HepG2 (cell line): Measurements from ENCODE around the gene CHPF. TPM values are rescaled to one million over a fixed set of nuclear protein-coding genes. Genes with fewer than 3 reads are reported as not detected.
A peak's percentile ranks its signal among the peaks of the same experiment; 100 is the strongest.

Experiments used
- BATF2 ChIP-seq: sonication (generic); formaldehyde crosslinking; IDR thresholded peaks from 2 replicates; pipeline ENCODE4 v1.8.0; 2022; ENCODE audit warnings: mild to moderate bottlenecking, missing genetic modification reagents, moderate library complexity
- CAMTA2 ChIP-seq: sonication (generic); formaldehyde crosslinking; IDR thresholded peaks from 2 replicates; pipeline ENCODE4 v1.4.0; 2020; ENCODE audit warnings: mild to moderate bottlenecking, missing genetic modification reagents, borderline replicate concordance
- NR3C1 ChIP-seq: sonication (generic); formaldehyde crosslinking; IDR thresholded peaks from 2 replicates; pipeline ENCODE4 v1.4.0; 2020; ENCODE audit warnings: missing genetic modification reagents
- PLRG1 ChIP-seq: fragments of 450-650 bp; conservative IDR thresholded peaks from 2 replicates; pipeline ENCODE4 v1.6.1; 2016
- TARDBP ChIP-seq: sonication (generic); formaldehyde crosslinking; IDR thresholded peaks from 2 replicates; pipeline ENCODE4 v1.8.0; 2022; ENCODE audit warnings: mild to moderate bottlenecking, missing genetic modification reagents
- ZBTB37 ChIP-seq: sonication (generic); formaldehyde crosslinking; IDR thresholded peaks from 2 replicates; pipeline ENCODE4 v1.4.0; 2020; ENCODE audit warnings: mild to moderate bottlenecking, missing genetic modification reagents
- ZKSCAN5 ChIP-seq: sonication (generic); formaldehyde crosslinking; IDR thresholded peaks from 2 replicates; pipeline ENCODE4 v1.5.1; 2020; ENCODE audit warnings: mild to moderate bottlenecking, missing genetic modification reagents
- ZMYM3 ChIP-seq: sonication (generic); formaldehyde crosslinking; IDR thresholded peaks from 2 replicates; pipeline ENCODE4 v1.5.1; 2020; ENCODE audit warnings: mild to moderate bottlenecking, missing genetic modification reagents
- ZNF225 ChIP-seq: sonication (generic); formaldehyde crosslinking; IDR thresholded peaks from 2 replicates; pipeline ENCODE4 v1.4.0; 2020; ENCODE audit warnings: mild to moderate bottlenecking, missing genetic modification reagents
- ZNF44 ChIP-seq: sonication (generic); formaldehyde crosslinking; IDR thresholded peaks from 2 replicates; pipeline ENCODE4 v1.5.1; 2020; ENCODE audit warnings: mild to moderate bottlenecking, missing genetic modification reagents
- ZNF496 ChIP-seq: sonication (generic); formaldehyde crosslinking; IDR thresholded peaks from 2 replicates; pipeline ENCODE4 v1.8.1; 2023; ENCODE audit warnings: mild to moderate bottlenecking, moderate library complexity, missing genetic modification reagents; ENCODE audit not compliant: insufficient replicate concordance
- polyA plus RNA-seq, 8 experiments: library from polyadenylated mRNA; depleted of rRNA in 3 of 8; stranded (reverse) in 7 of 8; unstranded in 1 of 8; fragments of >200 nt; fragmentation: Illumina TruSeq in 4 of 8; extraction: Trizol in 4 of 8; gene quantifications; 2 replicates each; pipeline versions ENCODE4 v1.2.1 to v1.2.3, GENCODE V29; 2011 to 2016; ENCODE audit warnings: low read depth in 4 of 8, missing spikeins in 1 of 8, mixed read lengths in 1 of 8; ENCODE audit not compliant: insufficient read depth in 1 of 8
- total RNA-seq, 5 experiments: library from RNA; depleted of rRNA; stranded (reverse); fragments of >200 nt; fragmentation: Illumina TruSeq; extraction: Trizol; gene quantifications; 2 replicates each; pipeline ENCODE4 v1.2.3, GENCODE V29; 2016; ENCODE audit warnings: low read depth in 1 of 5
- TF ChIP-seq, protein P1 (sequence below): sonication (generic); formaldehyde crosslinking; IDR thresholded peaks from 2 replicates; pipeline ENCODE4 v1.9.0; 2021; ENCODE audit warnings: missing genetic modification reagents, borderline replicate concordance
- TF ChIP-seq, protein P2 (sequence below): IDR thresholded peaks from 2 replicates; pipeline ENCODE4 v1.6.1; 2012; ENCODE audit warnings: low read length, improper control_type of control experiment
- TF ChIP-seq, protein P3 (sequence below): sonication (generic); formaldehyde crosslinking; IDR thresholded peaks from 2 replicates; pipeline ENCODE4 v1.8.1; 2023; ENCODE audit warnings: mild to moderate bottlenecking, missing genetic modification reagents

CHPF gene
- total and polyA plus RNA-seq, 2 of the 13 experiments (the other 11 are each of a cell fraction or from before 2014, with no cell fraction given): 79.6 to 111 TPM

GRCh38 chr2:219576505-219577388, 33.1 kb upstream of the CHPF start (continued):
- TF ChIP-seq, protein P1, sequence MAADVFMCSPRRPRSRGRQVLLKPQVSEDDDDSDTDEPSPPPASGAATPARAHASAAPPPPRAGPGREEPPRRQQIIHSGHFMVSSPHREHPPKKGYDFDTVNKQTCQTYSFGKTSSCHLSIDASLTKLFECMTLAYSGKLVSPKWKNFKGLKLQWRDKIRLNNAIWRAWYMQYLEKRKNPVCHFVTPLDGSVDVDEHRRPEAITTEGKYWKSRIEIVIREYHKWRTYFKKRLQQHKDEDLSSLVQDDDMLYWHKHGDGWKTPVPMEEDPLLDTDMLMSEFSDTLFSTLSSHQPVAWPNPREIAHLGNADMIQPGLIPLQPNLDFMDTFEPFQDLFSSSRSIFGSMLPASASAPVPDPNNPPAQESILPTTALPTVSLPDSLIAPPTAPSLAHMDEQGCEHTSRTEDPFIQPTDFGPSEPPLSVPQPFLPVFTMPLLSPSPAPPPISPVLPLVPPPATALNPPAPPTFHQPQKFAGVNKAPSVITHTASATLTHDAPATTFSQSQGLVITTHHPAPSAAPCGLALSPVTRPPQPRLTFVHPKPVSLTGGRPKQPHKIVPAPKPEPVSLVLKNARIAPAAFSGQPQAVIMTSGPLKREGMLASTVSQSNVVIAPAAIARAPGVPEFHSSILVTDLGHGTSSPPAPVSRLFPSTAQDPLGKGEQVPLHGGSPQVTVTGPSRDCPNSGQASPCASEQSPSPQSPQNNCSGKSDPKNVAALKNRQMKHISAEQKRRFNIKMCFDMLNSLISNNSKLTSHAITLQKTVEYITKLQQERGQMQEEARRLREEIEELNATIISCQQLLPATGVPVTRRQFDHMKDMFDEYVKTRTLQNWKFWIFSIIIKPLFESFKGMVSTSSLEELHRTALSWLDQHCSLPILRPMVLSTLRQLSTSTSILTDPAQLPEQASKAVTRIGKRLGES (CRISPR knock-in tag): no peak
- TF ChIP-seq ZNF496 (CRISPR knock-in tag) (no peak), ZMYM3 (CRISPR knock-in tag) (peak; percentile 97), TARDBP (CRISPR knock-in tag) (peak; percentile 99), NR3C1 (CRISPR knock-in tag) (no peak), ZNF225 (CRISPR knock-in tag) (no peak), PLRG1 (no peak), ZBTB37 (CRISPR knock-in tag) (peak; percentile 94), BATF2 (CRISPR knock-in tag) (no peak), ZNF44 (CRISPR knock-in tag) (0 out of 2 replicates have a peak, but pooled peaks have one; percentile 46), CAMTA2 (CRISPR knock-in tag) (0 out of 2 replicates have a peak, but pooled peaks have one; percentile 19), ZKSCAN5 (no peak)
- TF ChIP-seq, protein P2, sequence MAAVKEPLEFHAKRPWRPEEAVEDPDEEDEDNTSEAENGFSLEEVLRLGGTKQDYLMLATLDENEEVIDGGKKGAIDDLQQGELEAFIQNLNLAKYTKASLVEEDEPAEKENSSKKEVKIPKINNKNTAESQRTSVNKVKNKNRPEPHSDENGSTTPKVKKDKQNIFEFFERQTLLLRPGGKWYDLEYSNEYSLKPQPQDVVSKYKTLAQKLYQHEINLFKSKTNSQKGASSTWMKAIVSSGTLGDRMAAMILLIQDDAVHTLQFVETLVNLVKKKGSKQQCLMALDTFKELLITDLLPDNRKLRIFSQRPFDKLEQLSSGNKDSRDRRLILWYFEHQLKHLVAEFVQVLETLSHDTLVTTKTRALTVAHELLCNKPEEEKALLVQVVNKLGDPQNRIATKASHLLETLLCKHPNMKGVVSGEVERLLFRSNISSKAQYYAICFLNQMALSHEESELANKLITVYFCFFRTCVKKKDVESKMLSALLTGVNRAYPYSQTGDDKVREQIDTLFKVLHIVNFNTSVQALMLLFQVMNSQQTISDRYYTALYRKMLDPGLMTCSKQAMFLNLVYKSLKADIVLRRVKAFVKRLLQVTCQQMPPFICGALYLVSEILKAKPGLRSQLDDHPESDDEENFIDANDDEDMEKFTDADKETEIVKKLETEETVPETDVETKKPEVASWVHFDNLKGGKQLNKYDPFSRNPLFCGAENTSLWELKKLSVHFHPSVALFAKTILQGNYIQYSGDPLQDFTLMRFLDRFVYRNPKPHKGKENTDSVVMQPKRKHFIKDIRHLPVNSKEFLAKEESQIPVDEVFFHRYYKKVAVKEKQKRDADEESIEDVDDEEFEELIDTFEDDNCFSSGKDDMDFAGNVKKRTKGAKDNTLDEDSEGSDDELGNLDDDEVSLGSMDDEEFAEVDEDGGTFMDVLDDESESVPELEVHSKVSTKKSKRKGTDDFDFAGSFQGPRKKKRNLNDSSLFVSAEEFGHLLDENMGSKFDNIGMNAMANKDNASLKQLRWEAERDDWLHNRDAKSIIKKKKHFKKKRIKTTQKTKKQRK: no peak
- TF ChIP-seq, protein P3, sequence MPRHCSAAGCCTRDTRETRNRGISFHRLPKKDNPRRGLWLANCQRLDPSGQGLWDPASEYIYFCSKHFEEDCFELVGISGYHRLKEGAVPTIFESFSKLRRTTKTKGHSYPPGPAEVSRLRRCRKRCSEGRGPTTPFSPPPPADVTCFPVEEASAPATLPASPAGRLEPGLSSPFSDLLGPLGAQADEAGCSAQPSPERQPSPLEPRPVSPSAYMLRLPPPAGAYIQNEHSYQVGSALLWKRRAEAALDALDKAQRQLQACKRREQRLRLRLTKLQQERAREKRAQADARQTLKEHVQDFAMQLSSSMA: no peak
